RWPE2 (cell line): ENCODE results near the gene RBBP8NL.
A peak's percentile ranks its signal among the peaks of the same experiment; 100 is the strongest.

Source experiments
- ATAC-seq: fragments of 200-7000 bp; cut with Tn5 transposase; 3 replicates; pipeline ENCODE4 v1.9.1; 2021; ENCODE audit warnings: low read depth
- DNase-seq: peaks from one replicate; pipeline ENCODE4 v3.0.0-alpha.2; 2020; ENCODE audit warnings: low spot score
- H3K27ac ChIP-seq: fragments of 450-650 bp; 2 replicates; pipeline ENCODE4 v1.5.1; 2017; ENCODE audit warnings: mild to moderate bottlenecking; ENCODE audit not compliant: poor library complexity, severe bottlenecking
- H3K27me3 ChIP-seq: fragments of 250-450 bp; sonication (Bioruptor Pico); 2 replicates; pipeline ENCODE4 v1.5.1; 2021; ENCODE audit warnings: mild to moderate bottlenecking, moderate library complexity; ENCODE audit not compliant: insufficient read depth, poor library complexity, severe bottlenecking
- H3K36me3 ChIP-seq: fragments of 250-450 bp; sonication (Bioruptor Pico); 2 replicates; pipeline ENCODE4 v1.5.1; 2020; ENCODE audit warnings: low read depth, mild to moderate bottlenecking, moderate library complexity
- H3K4me1 ChIP-seq: fragments of 250-450 bp; sonication (Bioruptor Pico); 2 replicates; pipeline ENCODE4 v1.5.1; 2021; ENCODE audit warnings: mild to moderate bottlenecking, moderate library complexity; ENCODE audit not compliant: insufficient read depth, poor library complexity, severe bottlenecking
- H3K4me3 ChIP-seq: fragments of 250-450 bp; sonication (Bioruptor Pico); 2 replicates; pipeline ENCODE4 v1.5.1; 2021; ENCODE audit warnings: mild to moderate bottlenecking, moderate library complexity; ENCODE audit not compliant: severe bottlenecking
- H3K9me3 ChIP-seq: fragments of 250-450 bp; sonication (Bioruptor Pico); 2 replicates; pipeline ENCODE4 v1.5.1; 2021; ENCODE audit warnings: mild to moderate bottlenecking, moderate library complexity; ENCODE audit not compliant: severe bottlenecking
- TF ChIP-seq, protein P1 (sequence below): fragments of 450-650 bp; IDR thresholded peaks from one replicate; pipeline ENCODE4 v1.5.1; 2017; ENCODE audit warnings: mild to moderate bottlenecking, moderate library complexity; ENCODE audit not compliant: poor library complexity, severe bottlenecking

The RBBP8NL gene

DNA sequence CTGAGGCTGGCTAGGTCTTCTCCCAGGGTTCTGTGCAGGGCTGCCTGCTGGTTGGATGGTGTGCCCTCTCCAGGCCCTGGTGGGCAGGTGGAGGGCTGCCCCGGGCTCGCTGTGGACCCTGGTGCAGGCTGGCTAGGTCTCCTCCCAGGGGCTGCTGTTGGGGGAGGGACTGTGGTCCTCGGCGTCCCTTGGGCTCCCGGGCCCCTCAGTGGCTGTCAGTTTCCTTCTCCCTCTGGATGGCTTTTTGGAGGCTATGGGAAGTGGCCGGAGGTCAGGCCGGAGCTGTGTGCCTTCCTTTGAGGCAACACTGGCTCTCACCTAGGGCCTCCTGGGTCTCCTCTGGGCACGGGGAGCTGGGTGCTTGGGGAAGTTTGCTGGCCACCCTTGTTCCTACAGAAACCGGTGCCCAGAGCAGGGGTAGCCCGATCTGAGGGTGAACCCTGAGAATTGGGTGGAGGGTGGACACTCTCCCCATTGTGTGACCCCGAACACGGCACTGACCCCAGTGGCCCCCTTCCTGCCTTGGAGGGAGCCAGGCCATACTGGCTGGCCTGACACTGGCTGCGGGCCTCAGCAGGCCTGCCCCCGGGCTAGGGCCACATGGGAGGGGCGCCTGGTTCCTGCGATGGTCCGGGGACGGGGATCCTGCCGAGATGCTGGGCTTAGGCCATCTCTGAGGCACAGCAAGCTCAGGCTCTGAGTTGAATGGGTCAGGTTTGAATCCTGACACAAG lies 16.4 kb downstream of the RBBP8NL start:
- no peaks in the 10 kb centered on the region for H3K27me3 ChIP-seq
- no peaks in the 10 kb centered on the region for H3K9me3 ChIP-seq
- no peak overlapping the region for H3K4me3 ChIP-seq
- no peak overlapping the region for H3K27ac ChIP-seq
- H3K36me3 ChIP-seq: no peaks in the 10 kb centered on the region
- TF ChIP-seq, protein P1, sequence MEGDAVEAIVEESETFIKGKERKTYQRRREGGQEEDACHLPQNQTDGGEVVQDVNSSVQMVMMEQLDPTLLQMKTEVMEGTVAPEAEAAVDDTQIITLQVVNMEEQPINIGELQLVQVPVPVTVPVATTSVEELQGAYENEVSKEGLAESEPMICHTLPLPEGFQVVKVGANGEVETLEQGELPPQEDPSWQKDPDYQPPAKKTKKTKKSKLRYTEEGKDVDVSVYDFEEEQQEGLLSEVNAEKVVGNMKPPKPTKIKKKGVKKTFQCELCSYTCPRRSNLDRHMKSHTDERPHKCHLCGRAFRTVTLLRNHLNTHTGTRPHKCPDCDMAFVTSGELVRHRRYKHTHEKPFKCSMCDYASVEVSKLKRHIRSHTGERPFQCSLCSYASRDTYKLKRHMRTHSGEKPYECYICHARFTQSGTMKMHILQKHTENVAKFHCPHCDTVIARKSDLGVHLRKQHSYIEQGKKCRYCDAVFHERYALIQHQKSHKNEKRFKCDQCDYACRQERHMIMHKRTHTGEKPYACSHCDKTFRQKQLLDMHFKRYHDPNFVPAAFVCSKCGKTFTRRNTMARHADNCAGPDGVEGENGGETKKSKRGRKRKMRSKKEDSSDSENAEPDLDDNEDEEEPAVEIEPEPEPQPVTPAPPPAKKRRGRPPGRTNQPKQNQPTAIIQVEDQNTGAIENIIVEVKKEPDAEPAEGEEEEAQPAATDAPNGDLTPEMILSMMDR: no peak
- DNase-seq: peak; percentile 84
- ATAC-seq: no peak
- H3K4me1 ChIP-seq: no peaks in the 10 kb centered on the region

DNA sequence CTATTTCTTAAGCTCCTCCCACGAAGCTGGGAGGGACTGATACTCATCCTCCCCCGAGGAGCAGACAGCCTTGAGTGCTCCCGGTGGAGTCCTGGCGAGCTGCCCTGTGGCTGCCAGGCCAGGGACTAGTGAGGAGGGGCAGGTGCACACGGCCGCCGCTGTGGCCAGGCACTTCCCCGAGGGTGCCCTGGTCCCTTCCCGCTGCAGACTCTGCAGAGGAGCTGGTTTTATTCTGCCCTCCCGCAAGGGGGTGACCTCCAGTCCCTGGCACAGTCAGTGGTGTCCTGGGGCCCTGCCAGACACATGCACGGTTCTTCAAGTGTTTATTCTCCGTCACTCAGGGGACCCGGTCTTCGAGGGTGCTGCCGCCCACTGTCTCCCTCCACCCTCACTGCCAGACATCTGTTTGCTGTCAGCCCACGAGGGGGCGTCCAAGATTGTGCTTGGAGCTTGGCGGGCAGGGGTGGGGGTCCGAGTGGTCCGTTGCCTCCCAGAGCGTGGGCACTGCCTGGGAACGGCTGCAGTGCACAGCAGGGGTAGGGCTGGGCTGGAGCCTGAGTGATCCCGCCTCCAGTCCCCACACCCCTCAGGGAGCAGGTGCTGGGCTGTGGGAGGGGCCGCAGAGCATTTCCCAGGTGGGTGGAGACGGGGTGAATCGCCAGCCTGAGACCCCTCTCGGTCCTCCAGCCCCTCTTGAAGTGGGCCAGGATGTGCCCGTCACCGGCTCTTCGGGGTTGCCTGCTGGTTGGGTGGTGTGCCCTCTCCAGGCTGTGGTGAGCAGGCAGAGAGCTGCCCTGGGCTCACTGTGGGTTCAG lies 17.2 kb downstream of the RBBP8NL start:
- TF ChIP-seq, protein P1: peak; percentile 92
- Histone ChIP-seq H3K4me1 (no peaks in the 10 kb centered on the region), H3K9me3 (no peaks in the 10 kb centered on the region), H3K27ac (no peak overlapping the region), H3K36me3 (no peaks in the 10 kb centered on the region), H3K4me3 (no peak overlapping the region), H3K27me3 (no peaks in the 10 kb centered on the region)
- DNase-seq (peak; percentile 86), ATAC-seq (peak; percentile 5; the same call in 1 of the 3 replicates)

DNA sequence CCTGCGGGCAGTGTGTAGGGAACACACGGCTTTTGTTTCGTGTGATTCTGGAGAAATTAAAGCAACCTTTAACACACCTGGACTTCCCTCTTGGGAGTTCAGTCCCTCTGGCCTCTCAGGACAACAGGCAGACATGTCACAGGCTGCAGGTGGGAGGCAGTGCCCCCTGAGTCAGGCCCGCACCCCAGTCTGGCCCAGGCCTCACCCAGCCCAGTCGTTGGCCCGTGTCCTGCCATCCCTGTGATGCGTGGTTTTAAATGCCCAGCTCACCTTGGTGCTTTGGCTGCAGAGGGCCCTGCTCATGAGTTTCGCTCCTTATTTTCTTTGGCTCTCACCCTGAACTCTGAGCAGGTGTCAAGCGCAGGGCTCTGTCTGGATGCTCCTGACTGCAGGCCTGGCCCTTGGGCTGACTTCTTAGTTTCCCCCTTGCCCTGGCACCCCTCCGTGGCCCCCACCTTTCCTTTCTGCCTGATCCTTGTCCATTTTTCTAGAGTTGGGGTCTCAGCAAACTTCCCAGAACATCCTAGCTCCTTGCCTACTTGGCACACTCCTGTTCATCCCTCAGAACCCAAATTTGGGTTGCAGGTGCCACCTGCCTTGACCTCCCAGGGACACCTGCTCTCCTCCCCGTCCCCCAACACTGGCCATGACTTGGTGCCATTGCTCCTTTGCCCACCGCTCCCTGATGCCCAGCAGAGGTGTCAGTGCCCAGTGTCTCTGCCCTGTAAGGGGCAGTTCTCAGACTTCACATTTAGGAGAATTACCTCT lies 18.1 kb downstream of the RBBP8NL start:
- no peaks in the 10 kb centered on the region for H3K4me1 ChIP-seq
- TF ChIP-seq, protein P1: no peak
- H3K4me3 ChIP-seq: no peak overlapping the region

DNA sequence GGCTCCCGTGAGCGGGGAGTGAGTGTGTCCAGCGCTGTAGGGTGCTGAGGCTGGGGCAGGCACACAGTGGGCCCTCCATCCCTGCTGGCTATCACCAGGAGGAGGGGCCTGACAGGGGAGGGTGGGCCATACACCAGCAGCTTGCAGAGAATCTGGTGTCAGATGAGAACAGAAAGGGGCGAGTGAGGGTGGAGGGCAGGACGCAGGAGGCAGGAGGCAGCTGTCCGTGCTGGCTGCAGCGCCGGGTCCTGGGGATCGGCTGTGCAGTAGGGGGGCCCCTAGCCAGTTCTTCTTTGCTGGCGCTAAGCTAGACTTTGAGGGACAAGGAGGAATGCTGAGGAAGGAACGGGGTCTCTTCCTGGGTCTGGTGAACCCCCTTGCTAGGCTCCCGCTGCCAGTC lies 18.7 kb downstream of the RBBP8NL start:
- H3K36me3 ChIP-seq: no peaks in the 10 kb centered on the region

More for the DNA sequence above, 18.1 kb downstream of the RBBP8NL start:
- no peaks in the 10 kb centered on the region for H3K36me3 ChIP-seq
- ATAC-seq (no peak), DNase-seq (no peak)
- no peak overlapping the region for H3K27ac ChIP-seq
- H3K9me3 ChIP-seq: no peaks in the 10 kb centered on the region
- H3K27me3 ChIP-seq: no peaks in the 10 kb centered on the region

More for the DNA sequence above, 18.7 kb downstream of the RBBP8NL start:
- Histone ChIP-seq H3K4me3 (no peak overlapping the region), H3K9me3 (no peaks in the 10 kb centered on the region), H3K27me3 (no peaks in the 10 kb centered on the region), H3K27ac (no peak overlapping the region), H3K4me1 (no peaks in the 10 kb centered on the region)
- TF ChIP-seq, protein P1: no peak
- DNase-seq (no peak), ATAC-seq (no peak)
